Panc1 (cell line): ENCODE data around the gene CLEC4F.

Experiments
- POLR2AphosphoS5 ChIP-seq: IDR thresholded peaks from 2 replicates; pipeline ENCODE4 v1.6.1; 2012; ENCODE audit warnings: mild to moderate bottlenecking, low read depth, low read length, moderate library complexity
- SIN3A ChIP-seq: IDR thresholded peaks from 2 replicates; pipeline ENCODE4 v1.6.1; 2012; ENCODE audit warnings: low read depth, mild to moderate bottlenecking, low read length, moderate library complexity, borderline replicate concordance; ENCODE audit not compliant: insufficient read depth
- TF ChIP-seq, protein P1 (sequence below): fragments of 450-650 bp; IDR thresholded peaks from 2 replicates; pipeline ENCODE4 v1.5.1; 2017; ENCODE audit warnings: mild to moderate bottlenecking

GRCh38 chr2:70766357-70767078 is 53.9 kb downstream of the CLEC4F start:
- TF ChIP-seq, protein P1, sequence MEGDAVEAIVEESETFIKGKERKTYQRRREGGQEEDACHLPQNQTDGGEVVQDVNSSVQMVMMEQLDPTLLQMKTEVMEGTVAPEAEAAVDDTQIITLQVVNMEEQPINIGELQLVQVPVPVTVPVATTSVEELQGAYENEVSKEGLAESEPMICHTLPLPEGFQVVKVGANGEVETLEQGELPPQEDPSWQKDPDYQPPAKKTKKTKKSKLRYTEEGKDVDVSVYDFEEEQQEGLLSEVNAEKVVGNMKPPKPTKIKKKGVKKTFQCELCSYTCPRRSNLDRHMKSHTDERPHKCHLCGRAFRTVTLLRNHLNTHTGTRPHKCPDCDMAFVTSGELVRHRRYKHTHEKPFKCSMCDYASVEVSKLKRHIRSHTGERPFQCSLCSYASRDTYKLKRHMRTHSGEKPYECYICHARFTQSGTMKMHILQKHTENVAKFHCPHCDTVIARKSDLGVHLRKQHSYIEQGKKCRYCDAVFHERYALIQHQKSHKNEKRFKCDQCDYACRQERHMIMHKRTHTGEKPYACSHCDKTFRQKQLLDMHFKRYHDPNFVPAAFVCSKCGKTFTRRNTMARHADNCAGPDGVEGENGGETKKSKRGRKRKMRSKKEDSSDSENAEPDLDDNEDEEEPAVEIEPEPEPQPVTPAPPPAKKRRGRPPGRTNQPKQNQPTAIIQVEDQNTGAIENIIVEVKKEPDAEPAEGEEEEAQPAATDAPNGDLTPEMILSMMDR, result no peak
- TF ChIP-seq SIN3A (no peak), POLR2AphosphoS5 (no peak)
